ENCODE data around the gene KRTAP10-12.
"Not testable (repeated sequence)": the region's sequence is repeated elsewhere in the genome, so short reads cannot be mapped to it uniquely, and the experiment has no call there.

Gene KRTAP10-12

DNA sequence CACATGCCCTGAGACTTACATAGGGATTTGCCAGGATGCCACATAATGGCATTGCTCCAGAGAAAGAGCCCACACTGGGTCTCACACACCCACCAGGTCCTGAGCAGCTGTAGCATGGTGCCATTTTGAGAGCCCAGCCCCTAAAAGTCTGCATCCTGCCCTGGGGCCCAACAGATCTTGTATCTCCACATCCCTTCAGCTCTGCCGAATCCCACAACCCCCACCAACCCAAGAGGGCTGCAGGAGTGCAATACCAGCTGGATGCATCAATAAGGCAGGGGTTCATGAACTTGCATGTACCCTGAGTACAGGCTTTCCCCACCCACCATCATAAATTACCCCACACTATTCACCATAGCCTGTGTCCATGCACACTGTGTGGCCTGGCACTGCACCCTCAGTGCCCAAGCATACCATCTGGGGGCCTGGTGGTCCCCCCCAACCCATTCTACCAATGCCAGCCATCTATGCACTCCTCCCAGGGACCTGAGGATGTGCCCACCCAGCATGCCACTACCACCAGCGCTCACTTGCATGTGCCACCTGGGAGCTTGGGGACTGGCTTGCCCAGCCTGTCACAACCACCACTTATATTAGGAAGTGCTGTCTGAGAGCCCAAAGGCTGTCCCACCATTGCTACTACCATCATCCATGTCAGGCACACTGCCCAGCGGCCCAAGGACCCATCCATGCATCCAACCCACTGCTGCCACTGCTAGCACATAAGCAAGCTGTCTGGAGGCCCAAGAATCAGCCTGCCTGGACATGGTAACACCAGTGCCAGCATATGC is 26.1 kb upstream of the KRTAP10-12 start:
- DNase-seq: no peak

DNA sequence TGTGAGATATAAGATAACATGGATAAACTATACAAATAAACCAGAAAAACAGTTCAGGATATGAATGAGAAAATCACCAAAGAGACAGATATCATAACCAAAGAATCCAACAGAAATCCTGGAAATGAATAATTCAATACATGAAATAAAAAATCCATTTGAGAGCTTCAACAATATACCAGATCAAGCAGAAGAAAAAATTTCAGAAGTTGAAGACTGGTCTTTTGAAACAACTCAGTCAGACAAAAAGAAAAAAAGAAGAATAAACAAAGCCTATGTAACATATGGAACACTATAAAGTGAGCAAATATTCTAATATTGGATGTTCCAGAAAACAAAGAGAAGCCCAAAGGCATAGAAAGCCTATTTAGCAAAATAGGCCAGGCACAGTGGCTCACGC is 25.1 kb upstream of the KRTAP10-12 start:
- no peak for DNase-seq

GRCh38 chr21:44677881-44678280 is 19.1 kb upstream of the KRTAP10-12 start:
- no peak for DNase-seq

DNA sequence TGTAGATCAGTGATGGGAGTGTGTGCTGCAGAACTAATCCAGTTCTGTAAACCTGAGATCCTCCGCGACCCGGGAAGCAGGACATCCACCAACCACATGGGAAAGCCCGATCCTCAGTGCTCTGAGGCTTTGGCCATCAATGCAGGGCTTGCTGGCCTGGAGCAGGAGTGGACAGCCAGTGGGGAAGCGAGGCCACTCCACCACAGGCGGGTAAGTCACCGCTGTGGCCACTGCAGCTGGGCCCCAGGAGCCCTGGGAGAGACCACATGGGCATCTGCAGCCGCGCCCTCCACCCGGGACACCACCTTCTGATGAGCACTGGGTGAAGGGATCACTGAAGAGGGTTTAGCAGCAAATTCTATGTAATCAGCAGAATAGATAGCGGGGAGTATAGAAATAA is 15.8 kb upstream of the KRTAP10-12 start:
- DNase-seq: no peak

DNA sequence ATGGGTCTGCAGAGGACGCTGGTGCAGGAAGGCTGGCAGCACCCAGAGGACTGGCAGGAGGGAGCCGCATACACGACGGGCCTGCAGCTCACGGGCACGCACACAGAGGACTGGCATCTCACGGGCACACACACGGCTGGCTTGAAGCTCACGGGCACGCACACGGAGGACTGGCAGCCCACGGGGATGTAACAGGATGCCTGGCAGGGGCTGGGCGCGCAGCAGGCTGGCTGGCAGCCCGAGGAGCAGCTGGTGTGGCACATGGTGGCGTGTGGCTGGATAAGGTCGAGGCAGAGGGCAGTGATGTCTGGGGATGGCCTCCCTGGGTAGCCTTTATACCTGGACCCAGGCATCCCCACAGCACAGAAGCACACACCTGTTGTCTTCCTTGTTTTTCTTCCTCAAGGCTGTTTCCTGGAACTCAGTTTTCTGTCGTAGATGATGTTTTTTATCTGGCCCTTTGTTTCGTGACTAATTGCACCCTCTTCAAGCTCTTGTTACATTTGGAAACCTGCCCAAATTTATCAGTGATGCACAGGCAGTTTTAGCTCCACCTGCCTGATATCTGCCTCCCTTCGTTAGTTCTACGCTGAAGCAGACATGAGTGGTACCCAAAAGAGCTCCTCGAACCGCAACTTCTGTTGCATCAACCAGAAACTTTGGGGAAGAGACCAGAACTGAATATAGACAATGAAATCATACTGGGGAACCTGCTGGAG is 15.0 kb upstream of the KRTAP10-12 start, which contains the start of gene KRTAP12-1:
TSS of gene KRTAP12-1 (minus strand) at position 303 of the 719 bp plus-strand sequence. CDS start at position 263, 40 bp downstream.
- DNase-seq: no peak

GRCh38 chr21:44682580-44683151 is 14.3 kb upstream of the KRTAP10-12 start:
- DNase-seq: no peak

GRCh38 chr21:44684077-44684476 is 12.9 kb upstream of the KRTAP10-12 start:
- DNase-seq: no peak

DNA sequence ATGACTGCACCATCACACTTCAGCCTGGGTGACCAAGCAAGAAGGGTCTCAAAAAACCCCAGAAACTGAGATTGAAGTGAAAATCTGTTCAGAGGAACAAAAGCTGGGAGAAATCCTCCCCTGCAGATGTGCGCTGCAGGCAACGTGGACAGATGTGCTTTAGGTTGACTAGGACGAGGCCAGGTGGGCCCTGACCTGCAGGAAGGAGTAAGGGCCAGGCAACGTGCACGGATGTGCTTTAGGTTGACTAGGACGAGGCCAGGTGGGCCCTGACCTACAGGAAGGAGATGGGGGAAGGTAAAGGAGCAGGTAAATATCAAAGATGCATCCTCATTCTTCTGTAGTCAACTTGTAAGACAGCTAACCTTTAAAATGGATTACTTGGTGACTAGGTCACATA is 12.5 kb upstream of the KRTAP10-12 start:
- DNase-seq: no peak

- DNase-seq: not testable (repeated sequence)
Observed at GRCh38 chr21:44685050-44685449, 11.9 kb upstream of the KRTAP10-12 start.

- no peak for DNase-seq
Observed at GRCh38 chr21:44686000-44686781, 10.8 kb upstream of the KRTAP10-12 start.

DNA sequence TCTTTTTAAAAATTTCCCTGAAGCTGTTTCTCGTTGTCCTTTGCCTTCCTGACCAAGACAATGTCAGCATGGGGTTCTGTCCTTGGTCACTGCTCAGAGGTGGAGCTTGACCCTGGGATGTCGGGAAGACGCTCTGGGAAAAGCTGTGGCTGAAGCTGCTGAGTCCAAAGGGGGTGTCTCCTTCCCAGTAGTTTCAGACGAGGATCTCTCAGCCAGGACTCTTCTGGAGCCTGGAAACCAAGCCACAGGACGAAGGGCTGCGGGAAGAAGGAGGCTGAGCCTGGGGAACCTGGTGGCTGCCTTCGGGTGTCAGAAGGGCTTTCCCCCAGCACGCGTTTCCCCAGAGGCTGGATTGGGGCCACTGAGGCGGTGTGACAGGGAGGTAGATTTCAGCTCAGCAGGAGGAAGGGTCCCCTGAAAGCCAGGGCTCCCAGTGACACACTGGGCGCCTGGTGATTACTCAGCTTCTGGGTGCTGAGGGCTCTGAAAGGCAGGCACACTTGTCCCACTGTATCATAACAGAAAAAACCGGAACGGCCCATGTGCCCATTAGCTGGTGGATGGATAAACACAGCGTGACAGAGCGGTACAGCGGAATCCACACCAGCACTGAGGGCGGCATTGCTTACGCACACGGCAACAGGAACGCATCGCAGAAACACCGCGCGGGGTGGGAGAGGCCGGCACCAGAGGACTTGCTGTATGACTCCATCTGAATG is 10.0 kb upstream of the KRTAP10-12 start:
- no peak for DNase-seq

DNA sequence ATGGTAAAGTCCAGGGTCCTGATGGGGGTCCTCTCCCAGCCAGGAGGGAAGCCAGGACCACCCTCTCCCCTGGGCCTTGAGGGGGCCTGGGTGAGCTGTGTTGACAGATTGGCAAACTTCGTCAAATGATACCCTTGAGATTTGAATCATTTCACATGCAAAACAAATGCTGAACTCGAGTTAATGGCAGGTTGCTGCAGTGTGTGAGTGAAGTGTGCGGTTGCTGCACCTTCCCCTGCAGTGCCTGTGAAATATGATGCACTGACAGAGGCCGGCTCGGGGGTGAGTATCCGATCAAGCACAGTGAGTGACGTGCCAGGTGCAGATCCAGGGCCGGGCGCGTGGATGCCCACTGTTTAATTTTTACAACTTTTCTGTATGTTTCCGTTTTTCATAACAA is 9.3 kb upstream of the KRTAP10-12 start:
- no peak for DNase-seq

DNA sequence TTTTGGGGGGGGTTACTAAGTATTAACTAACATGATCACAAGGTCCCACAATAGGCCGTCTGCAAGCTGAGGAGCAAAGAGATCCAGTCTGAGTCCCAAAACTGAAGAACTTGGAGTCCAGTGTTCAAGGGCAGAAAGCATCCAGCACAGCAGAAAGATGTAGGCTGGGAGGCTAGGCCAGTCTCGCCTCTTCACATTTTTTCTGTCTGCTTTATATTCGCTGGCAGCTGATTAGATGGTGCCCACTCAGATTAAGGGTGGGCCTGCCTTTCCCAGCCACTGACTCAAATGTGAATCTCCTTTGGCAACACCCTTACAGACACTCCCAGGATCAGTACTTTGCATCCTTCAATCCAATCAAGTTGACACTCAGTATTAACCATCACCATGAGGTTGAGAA is 7.2 kb upstream of the KRTAP10-12 start:
- DNase-seq: not testable (repeated sequence)

GRCh38 chr21:44691686-44692085 is 5.3 kb upstream of the KRTAP10-12 start:
- no peak for DNase-seq

GRCh38 chr21:44692798-44693512 is 4.0 kb upstream of the KRTAP10-12 start:
- no peak for DNase-seq

DNA sequence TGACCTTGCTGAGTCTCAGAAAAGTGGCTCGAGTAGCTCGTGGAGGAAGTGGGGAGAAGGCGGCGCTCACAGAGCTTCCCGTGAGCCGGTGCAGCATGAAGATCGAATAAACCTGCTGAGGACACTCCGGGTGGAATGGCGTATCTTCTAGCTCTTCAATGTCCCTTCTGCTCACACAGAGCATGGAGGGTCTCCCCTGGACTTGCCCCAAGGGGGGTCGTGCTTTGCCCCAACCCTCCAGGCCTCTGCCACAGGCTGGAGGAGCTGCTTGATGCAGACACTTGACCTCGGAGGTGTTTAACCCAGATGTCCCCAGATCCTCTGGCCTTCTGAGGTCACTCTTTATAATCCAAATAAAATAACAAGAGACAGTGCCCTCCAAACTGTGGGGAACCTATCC is 2.2 kb upstream of the KRTAP10-12 start:
- DNase-seq: no peak

GRCh38 chr21:44695184-44695583 is 1.8 kb upstream of the KRTAP10-12 start:
- DNase-seq: no peak

- DNase-seq: no peak
Observed at GRCh38 chr21:44695641-44696040, 1.3 kb upstream of the KRTAP10-12 start.

DNA sequence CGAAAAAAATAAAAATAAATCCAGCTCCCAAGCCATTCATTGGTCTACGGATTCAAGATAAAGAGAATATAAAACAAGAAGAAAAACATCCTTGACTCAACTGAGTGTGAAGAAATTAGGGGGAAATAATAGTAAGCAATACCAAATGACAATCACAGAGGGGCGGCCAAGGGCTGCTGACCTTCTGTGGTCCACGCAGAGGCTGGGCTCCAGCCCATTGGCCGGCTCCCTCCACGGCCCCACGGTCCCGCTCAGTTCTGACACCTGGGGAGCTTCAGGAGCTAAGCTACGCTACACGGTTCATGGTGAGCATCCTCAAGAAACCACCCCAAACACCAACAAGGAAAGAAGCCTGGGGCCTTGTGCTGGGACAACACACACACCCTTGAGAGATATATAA is 400 bp upstream of the KRTAP10-12 start:
- DNase-seq: no peak

DNA sequence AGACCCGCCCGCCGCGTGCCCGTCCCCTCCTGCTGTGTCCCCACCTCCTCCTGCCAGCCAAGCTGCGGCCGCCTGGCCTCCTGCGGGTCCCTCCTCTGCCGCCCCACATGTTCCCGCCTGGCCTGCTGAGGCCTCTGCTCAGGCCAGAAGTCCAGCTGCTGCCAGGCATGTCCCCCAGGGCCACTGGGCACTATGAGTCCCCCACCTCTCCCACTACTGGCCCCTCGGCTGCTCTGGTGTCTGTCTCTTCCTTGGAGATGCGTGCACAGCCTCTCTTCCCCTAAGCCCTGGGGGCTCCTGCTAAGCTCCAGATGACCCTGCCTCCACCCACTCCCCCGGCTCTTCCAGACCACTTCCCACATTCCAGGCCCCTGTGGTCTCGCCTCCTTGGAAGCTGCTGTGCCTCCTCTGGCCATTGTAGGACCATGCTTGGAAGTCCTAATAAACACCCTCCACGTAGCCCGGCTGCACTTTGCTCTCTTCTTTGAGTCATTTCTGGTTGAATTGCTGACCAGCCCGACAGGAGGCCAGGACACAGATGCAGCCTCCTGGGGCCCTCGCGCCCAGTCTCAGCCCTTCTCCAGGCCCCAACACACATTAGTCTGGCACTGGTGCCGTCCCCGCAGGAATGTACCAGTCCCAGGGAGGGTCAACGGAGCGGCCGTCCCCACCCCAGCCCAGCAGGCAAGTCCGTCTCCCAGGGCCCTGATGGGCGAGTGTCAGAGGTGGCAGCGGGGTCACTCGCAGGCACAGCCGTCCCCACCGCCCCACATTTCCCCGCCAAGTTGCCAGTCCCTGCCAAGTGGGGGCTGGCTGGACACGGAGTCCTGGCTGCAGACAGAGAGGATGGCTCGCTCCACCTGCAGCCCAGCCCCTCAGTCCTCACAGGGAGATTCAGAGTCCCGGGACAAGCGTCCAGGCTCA is 1.1 kb downstream of the KRTAP10-12 start:
- no peak for DNase-seq

Data from activated CD4-positive, alpha-beta T cell treated with anti-CD3 and anti-CD28 coated beads for 1 hour (primary cell).